Neural cell (in vitro differentiated cells): ENCODE data around the gene KRTAP10-6.

ENCODE experiments used
- EP300 ChIP-seq: fragments of 450-650 bp; conservative IDR thresholded peaks from 2 replicates; pipeline ENCODE4 v1.6.1; 2014; ENCODE audit warnings: antibody characterized with exemption, mild to moderate bottlenecking, moderate library complexity; ENCODE audit not compliant: poor library complexity, severe bottlenecking
- EZH2 ChIP-seq: fragments of 200-600, 300-800 bp; shearing (Covaris generic), sonication (generic); IDR thresholded peaks from 2 replicates; pipeline ENCODE4 v1.6.1; 2014; ENCODE audit warnings: antibody characterized with exemption, low read length, borderline replicate concordance, mild to moderate bottlenecking; ENCODE audit not compliant: insufficient read depth, poor library complexity, severe bottlenecking
- MXI1 ChIP-seq: fragments of 450-650 bp; conservative IDR thresholded peaks from 2 replicates; pipeline ENCODE4 v1.6.1; 2014; ENCODE audit warnings: antibody characterized with exemption, mild to moderate bottlenecking; ENCODE audit not compliant: poor library complexity, severe bottlenecking
- POLR2AphosphoS5 ChIP-seq: IDR thresholded peaks from 2 replicates; pipeline ENCODE4 v1.6.1; 2012
- RAD21 ChIP-seq: fragments of 450-650 bp; conservative IDR thresholded peaks from 2 replicates; pipeline ENCODE4 v1.6.1; 2014; ENCODE audit warnings: antibody characterized with exemption, mild to moderate bottlenecking, moderate library complexity
- TF ChIP-seq, protein P1 (sequence below): fragments of 450-650 bp; IDR thresholded peaks from 2 replicates; pipeline ENCODE4 v1.5.1; 2014; ENCODE audit warnings: antibody characterized with exemption, mild to moderate bottlenecking, moderate library complexity; ENCODE audit not compliant: poor library complexity, severe bottlenecking
- TF ChIP-seq, protein P2 (sequence below): IDR thresholded peaks from 2 replicates; pipeline ENCODE4 v1.6.1; 2012; ENCODE audit warnings: borderline replicate concordance

DNA sequence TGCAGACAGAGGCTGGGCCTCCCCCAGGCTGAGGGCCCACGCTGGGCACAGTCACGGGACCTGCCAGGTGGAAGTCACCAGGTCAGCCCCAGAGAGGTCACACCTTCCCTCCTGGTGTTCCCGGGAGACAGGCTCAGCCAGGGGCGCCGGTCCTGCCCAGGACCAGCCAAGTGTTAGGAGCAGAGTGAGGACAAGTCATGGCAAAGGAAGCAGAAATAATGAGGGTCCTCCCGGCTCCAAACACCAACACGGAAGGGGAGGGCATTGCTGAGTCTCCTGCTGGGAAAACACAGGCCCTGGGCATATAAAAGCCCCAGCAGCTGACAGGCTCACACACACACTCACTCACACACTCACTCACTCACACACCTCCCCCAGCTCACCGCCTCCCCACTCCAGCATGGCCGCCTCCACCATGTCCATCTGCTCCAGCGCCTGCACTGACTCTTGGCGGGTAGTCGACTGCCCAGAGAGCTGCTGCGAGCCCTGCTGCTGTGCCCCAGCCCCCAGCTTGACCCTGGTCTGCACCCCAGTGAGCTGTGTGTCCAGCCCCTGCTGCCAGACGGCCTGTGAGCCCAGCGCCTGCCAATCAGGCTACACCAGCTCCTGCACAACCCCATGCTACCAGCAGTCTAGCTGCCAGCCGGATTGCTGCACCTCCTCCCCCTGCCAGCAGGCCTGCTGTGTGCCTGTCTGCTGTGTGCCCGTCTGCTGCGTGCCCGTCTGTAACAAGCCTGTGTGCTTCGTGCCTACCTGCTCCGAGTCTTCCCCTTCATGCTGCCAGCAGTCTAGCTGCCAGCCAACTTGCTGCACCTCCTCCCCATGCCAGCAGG lies 44.9 kb upstream of the KRTAP10-6 start, which contains the start of gene KRTAP10-10:
- TF ChIP-seq RAD21, result no peak
- TF ChIP-seq, protein P1, sequence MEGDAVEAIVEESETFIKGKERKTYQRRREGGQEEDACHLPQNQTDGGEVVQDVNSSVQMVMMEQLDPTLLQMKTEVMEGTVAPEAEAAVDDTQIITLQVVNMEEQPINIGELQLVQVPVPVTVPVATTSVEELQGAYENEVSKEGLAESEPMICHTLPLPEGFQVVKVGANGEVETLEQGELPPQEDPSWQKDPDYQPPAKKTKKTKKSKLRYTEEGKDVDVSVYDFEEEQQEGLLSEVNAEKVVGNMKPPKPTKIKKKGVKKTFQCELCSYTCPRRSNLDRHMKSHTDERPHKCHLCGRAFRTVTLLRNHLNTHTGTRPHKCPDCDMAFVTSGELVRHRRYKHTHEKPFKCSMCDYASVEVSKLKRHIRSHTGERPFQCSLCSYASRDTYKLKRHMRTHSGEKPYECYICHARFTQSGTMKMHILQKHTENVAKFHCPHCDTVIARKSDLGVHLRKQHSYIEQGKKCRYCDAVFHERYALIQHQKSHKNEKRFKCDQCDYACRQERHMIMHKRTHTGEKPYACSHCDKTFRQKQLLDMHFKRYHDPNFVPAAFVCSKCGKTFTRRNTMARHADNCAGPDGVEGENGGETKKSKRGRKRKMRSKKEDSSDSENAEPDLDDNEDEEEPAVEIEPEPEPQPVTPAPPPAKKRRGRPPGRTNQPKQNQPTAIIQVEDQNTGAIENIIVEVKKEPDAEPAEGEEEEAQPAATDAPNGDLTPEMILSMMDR, result no peak
- no peak for TF ChIP-seq EP300
- no peak for TF ChIP-seq POLR2AphosphoS5
- no peak for TF ChIP-seq MXI1
- TF ChIP-seq EZH2, result no peak
- TF ChIP-seq, protein P2, sequence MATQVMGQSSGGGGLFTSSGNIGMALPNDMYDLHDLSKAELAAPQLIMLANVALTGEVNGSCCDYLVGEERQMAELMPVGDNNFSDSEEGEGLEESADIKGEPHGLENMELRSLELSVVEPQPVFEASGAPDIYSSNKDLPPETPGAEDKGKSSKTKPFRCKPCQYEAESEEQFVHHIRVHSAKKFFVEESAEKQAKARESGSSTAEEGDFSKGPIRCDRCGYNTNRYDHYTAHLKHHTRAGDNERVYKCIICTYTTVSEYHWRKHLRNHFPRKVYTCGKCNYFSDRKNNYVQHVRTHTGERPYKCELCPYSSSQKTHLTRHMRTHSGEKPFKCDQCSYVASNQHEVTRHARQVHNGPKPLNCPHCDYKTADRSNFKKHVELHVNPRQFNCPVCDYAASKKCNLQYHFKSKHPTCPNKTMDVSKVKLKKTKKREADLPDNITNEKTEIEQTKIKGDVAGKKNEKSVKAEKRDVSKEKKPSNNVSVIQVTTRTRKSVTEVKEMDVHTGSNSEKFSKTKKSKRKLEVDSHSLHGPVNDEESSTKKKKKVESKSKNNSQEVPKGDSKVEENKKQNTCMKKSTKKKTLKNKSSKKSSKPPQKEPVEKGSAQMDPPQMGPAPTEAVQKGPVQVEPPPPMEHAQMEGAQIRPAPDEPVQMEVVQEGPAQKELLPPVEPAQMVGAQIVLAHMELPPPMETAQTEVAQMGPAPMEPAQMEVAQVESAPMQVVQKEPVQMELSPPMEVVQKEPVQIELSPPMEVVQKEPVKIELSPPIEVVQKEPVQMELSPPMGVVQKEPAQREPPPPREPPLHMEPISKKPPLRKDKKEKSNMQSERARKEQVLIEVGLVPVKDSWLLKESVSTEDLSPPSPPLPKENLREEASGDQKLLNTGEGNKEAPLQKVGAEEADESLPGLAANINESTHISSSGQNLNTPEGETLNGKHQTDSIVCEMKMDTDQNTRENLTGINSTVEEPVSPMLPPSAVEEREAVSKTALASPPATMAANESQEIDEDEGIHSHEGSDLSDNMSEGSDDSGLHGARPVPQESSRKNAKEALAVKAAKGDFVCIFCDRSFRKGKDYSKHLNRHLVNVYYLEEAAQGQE, result no peak
